LHCN-M2 (cell line): ENCODE results near the gene DDIT4. TPM values are rescaled to one million over a fixed set of nuclear protein-coding genes. Genes with fewer than 3 reads are reported as not detected.
"Not testable (repeated sequence)": the region's sequence is repeated elsewhere in the genome, so short reads cannot be mapped to it uniquely, and the experiment has no call there.

Experiments used
- DNase-seq: peaks from one replicate; pipeline ENCODE4 v3.0.0-alpha.2; 2012; ENCODE audit warnings: low read depth
- total RNA-seq: library from RNA; depleted of rRNA; stranded (reverse); fragments of >200 nt; gene quantifications from 2 replicates; pipeline ENCODE4 v1.2.3, GENCODE V29; 2014

Gene DDIT4
- total RNA-seq, 1 experiment from 2014 or later, result 378 TPM

GRCh38 chr10:72249176-72249862 is 24.4 kb upstream of the DDIT4 start:
- not testable (repeated sequence) for DNase-seq

- peak; percentile 48 for DNase-seq
Measured at GRCh38 chr10:72250666-72251065, 23.1 kb upstream of the DDIT4 start.

- DNase-seq, result no peak
Measured at GRCh38 chr10:72251635-72252034, 22.1 kb upstream of the DDIT4 start.

DNA sequence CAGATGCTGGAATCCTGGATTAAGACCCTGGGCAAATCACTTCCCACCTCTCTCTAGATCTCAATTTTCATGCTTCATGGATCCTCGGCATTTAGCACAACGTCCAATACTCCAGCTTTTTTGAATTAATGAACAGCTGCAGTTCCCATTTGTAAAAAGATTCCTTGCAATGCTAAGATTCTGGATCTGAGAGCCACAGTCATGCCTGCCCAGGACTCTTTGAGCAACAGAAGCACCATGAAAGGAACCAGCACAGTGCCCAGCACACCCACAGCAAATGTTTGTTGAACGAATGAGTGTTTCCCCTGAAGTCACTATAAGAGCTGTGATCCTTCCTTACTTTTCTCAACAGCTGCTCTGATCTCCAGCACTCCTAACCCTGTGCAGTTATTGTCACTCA is 20.8 kb upstream of the DDIT4 start:
- peak; percentile 34 for DNase-seq

DNA sequence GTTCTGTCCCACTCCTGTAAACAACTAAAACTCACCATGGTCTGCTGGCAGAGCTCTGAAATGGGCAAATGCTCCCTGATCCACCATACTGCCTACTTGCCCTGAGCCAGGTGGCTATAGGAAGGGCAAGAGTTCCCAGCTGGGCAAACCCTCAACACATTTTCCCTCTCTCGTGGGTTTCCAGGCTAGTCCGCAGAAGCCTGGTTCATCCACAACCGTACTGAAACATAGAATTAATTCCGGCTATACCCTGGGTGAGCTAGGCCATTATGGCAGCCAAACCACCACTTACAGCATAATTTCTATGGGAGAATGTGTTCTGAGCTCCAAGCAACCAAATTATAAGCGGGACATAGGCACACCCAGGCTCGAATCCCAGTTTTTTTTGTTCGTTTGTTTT is 20.1 kb upstream of the DDIT4 start:
- no peak for DNase-seq

- peak; percentile 90 for DNase-seq
Measured at GRCh38 chr10:72254813-72255568, 18.7 kb upstream of the DDIT4 start.

DNA sequence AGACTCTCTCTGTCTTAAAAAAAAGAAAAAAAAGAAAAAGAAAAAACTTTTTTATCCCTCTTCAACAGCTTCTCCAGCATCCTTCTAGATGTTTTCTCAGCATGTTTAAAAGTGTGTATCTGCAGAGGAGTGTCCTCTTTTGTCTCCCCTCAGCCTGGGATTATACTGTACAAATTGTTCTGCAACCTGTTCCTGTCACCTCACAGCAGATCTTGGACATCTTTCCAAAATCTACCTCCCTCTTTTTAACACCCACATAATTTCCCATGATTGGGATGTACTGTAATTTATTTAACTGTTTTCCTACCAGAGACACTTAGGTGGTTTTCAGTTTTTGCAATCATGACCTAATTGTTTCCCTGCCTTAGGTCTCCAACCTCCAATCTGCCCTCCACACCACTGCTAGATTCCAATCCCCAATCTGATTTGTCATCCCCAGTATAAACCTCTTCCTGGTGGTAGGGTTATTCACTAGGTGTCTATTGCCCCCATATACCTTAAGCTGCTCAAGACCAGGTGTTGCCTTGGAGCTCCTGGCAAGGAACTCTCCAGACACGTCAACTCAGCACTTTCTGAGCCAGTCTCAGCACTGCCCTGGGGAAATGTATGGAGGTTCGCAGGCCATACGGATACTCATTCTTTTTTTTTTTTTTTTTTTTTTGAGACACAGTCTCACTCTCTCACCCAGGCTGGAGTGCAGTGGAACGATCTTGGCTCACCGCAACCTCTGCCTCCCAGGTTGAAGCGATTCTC is 17.6 kb upstream of the DDIT4 start:
- no peak for DNase-seq

DNA sequence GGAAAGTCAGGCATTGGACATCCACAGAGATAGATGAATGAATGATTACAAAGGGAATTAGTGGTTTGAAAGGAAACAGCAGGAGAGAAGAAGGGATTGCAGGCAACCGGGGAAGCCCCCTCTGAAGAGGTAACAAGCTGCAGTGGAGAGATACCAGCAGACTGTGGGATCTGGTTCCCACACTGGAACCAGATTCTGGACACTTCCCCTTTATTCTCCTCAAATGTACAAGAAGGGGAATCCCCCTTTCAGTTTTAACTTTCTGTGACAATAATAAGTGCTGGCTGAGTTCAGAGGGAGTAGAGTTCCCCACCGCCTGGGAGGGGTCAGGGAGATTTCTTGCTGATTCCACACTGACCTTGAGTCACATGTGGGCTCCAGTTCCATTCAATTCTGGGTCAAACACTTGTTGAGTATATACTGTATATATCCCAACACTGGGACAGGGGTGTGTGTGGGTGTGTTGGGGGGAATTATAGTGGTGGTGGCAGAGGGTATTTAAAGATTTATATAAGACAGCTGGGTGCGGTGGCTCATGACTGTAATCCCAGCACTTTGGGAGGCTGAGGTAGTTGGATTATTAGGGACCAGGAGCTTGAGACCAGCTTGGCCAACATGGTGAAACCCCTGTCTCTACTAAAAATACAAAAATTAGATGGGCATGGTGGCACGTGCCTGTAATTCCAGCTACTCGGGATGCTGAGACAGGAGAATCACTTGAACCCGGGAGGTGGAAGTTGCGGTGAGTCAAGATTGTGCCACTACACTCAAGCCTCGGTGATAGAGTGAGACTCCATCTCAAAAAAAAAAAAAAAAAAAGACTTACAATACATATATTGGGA is 16.5 kb upstream of the DDIT4 start:
- DNase-seq, result peak; percentile 29

- DNase-seq, result no peak
Measured at GRCh38 chr10:72258617-72259016, 15.1 kb upstream of the DDIT4 start.

- peak; percentile 17 for DNase-seq
Measured at GRCh38 chr10:72259491-72260238, 14.1 kb upstream of the DDIT4 start.

DNA sequence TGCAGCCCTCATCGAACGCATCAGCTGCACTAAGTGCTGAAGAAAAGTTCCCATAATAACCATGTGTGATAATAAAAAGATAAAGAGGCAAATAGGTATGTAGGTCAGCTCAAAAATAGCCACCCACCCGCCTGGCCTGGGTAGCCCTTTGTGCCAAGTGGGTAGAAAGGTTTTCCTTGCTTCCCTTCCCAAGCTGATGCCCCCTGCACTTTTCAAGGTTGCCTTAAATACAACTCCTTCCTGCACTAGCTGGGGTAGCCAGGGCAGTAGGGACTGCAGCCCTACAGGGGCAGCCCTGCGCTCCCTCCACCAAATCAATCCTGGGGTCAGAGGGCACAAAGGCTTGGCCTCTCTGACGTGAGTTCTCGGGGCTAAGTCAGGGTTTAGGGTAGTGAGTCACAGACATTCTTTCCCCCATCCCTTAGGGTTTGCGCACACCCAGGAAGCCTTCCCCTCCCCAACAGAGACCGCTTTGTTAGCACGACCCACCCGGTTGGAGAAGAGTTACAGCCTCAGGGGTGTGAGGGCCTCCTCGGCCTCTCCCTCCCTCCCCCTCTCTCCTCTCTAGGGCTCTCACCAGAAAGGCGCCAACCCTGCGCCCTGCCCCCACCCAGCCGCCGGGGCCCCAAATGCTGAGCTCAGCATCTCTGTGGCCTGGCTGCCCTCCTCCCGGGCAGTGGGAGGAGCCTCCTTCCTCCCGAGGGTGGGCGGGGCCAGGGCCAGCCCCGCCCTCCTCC is 13.3 kb upstream of the DDIT4 start:
- DNase-seq, result peak; percentile 88

DNA sequence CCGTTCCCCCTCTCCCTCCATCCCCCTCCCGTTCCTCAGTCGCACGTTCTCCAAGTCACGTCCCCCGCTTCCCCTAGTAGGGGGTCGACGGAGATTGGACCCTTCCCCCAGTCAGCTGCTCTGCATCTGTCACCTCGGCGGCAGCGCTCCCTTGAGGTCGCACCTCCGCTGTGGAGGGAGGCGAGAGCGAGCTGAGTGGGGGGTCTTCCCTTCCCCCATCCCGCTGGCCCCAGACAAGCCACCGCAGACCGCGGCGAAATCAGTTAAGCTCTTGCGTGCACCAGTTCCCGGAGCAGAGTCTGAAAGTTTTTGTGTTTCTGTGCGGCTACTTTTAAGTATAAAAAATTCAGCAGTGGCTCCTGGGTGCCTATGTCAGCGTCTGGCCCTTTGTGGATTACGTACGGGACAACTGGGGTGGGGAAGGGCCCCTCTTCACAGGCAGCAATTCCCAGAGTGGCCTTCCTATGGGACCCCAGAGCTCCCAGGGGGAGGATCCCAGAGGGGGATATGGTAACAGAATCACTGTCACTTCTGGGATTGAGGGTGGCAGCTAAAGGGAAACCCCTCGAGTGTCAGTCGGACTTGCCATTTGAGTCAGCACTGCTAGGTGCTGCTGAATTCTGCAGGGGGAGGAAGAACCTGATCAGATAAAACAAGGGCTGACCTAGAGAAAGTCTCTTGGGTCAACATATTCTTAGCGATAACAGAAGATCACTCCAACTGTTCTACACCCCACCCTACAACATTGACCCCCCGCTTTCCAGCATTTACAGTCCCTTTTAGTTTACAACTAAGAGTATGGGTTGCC is 12.5 kb upstream of the DDIT4 start:
- peak; percentile 31 for DNase-seq

DNA sequence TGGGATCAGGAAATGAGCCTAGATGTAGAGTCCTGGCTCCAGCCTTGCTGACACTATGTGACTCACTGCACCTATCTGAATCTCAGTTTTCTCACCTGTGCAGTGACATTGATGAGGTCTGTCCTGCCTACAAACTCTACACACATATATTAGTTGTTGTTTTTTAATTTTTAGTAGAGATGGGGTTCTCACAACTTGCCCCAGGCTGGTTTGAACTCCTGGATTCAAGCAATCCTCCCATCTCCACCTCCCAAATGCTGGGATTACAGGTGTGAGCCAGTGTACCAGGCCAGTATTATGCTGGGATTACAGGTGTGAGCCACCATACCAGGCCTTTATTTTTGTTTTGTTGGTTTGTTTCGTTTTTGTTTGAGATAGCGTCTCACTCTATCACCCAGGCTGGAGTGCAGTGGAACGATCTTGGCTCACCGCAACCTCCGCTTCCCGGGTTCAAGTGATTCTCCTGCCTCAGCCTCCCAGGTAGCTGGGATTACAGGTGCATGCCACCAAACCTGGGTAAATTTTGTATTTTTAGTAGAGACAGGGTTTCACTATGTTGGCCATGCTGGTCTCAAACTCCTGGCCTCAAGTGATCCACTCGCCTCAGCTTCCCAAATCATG is 11.8 kb upstream of the DDIT4 start:
- peak; percentile 16 for DNase-seq

DNA sequence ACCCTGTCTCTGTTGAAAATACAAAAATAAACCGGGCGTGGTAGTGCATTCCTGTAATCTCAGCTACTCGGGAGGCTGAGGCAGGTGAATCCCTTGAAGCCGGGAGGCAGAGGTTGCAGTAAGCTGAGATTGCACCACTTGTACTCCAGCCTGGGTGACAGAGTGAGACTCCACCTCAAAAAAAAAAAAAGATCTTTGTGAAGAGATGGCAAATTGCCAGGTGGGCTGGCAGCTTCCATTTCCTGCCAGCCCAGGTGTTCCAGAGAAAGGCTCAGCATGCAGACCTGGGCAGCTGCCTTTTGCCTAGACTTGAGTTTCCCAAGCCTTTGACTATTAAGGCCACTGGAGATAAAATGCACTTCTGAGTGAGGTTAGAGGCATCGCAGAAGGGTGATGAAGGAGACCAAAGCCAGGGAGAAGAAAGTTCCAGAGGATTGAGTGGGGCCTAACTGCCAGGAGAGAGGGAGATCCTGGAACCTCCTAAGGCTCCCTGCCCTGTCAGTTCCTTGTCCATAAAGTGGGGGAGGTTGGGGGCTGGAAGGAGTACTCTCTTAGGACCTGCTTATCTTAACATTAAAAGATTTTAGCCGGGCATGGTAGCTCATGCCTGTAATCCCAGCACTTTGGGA is 10.0 kb upstream of the DDIT4 start:
- DNase-seq, result no peak

GRCh38 chr10:72264536-72264935 is 9.2 kb upstream of the DDIT4 start:
- no peak for DNase-seq

- DNase-seq, result no peak
Measured at GRCh38 chr10:72265508-72265907, 8.2 kb upstream of the DDIT4 start.

- no peak for DNase-seq
Measured at GRCh38 chr10:72265990-72266865, 7.5 kb upstream of the DDIT4 start.
